Endothelial cell of umbilical vein (primary cell): Measurements from ENCODE around the gene INIP. TPM values are rescaled to one million over a fixed set of nuclear protein-coding genes. Genes with fewer than 3 reads are reported as not detected.

Source experiments
- BruUV-seq: library from RNA; stranded (reverse); fragments of 400-500 nt; replicated peaks from 2 replicates; lab custom pipeline; 2021; lab: Mats Ljungman, UMichigan
- CTCF ChIA-PET: fragments of 300-600, 350-600 bp; sonication (Branson Sonifier 250); formaldehyde crosslinking; loops from one replicate; lab custom pipeline; 2021; ENCODE audit warnings: antibody characterized with exemption, inconsistent platforms; lab: Charles Lee
- POLR2A ChIA-PET: fragments of 300-600, 350-600 bp; sonication (Branson Sonifier 250); formaldehyde crosslinking; loops from one replicate; lab custom pipeline; 2021; ENCODE audit warnings: antibody characterized with exemption, inconsistent platforms; lab: Charles Lee
- DNase-seq: peaks from one replicate; pipeline ENCODE4 v3.0.0-alpha.2; 2011; ENCODE audit warnings: low read depth, low spot score
- FAIRE-seq: peaks from 2 replicates; lab custom pipeline; 2011; peaks lifted over from hg19 to GRCh38; lab: Jason Lieb, UNC
- H2AFZ ChIP-seq: 2 replicates; pipeline ENCODE4 v1.6.0; 2012; ENCODE audit warnings: low read depth, low read length, control low read depth, inconsistent platforms
- H3K27ac ChIP-seq: 2 replicates; pipeline ENCODE4 v1.5.1; 2011; ENCODE audit warnings: low read depth, mild to moderate bottlenecking, control low read depth, low read length, moderate library complexity; ENCODE audit not compliant: insufficient read depth
- H3K27me3 ChIP-seq, 2 experiments: 2 replicates each; pipeline versions ENCODE4 v1.6.0 to v1.6.1; 2011; ENCODE audit warnings: low read length in 2 of 2, mixed read lengths in 1 of 2; ENCODE audit not compliant: control insufficient read depth in 2 of 2, insufficient read depth in 2 of 2
- H3K36me3 ChIP-seq, 2 experiments: 2 replicates in 1 of 2; 3 replicates in 1 of 2; pipeline ENCODE4 v1.5.1; 2011; ENCODE audit warnings: low read length in 2 of 2, mild to moderate bottlenecking in 1 of 2, moderate library complexity in 1 of 2; ENCODE audit not compliant: control insufficient read depth in 2 of 2, insufficient read depth in 2 of 2; ENCODE audit errors: extremely low read depth in 1 of 2
- H3K4me1 ChIP-seq: 3 replicates; pipeline ENCODE4 v1.5.1; 2011; ENCODE audit warnings: mild to moderate bottlenecking, low read length; ENCODE audit not compliant: control insufficient read depth, insufficient read depth; ENCODE audit errors: extremely low read depth
- H3K4me2 ChIP-seq: 2 replicates; pipeline ENCODE4 v1.6.1; 2011; ENCODE audit warnings: low read length, control low read depth, mixed read lengths; ENCODE audit not compliant: insufficient read depth
- H3K4me3 ChIP-seq, 3 experiments: fragments of 200-600 bp in 1 of 3; sonication (generic), shearing (Covaris generic) in 1 of 3; replicated peaks in 1 of 3; 2 replicates each; pipeline ENCODE4 v1.5.1; 2011 to 2016; ENCODE audit warnings: control low read depth in 3 of 3, low read length in 3 of 3, mild to moderate bottlenecking in 2 of 3, inconsistent platforms in 1 of 3, low read depth in 1 of 3, moderate library complexity in 1 of 3; ENCODE audit not compliant: insufficient read depth in 1 of 3
- H3K79me2 ChIP-seq: 2 replicates; pipeline ENCODE4 v1.6.0; 2012; ENCODE audit warnings: low read length, inconsistent platforms; ENCODE audit not compliant: control insufficient read depth, insufficient read depth
- H3K9ac ChIP-seq: replicated peaks from 2 replicates; pipeline ENCODE3; 2011; ENCODE audit warnings: low read length, control low read depth; ENCODE audit not compliant: insufficient read depth; ENCODE audit errors: extremely low read depth
- H3K9me1 ChIP-seq: replicated peaks from 3 replicates; pipeline ENCODE4 v1.6.0; 2011; ENCODE audit warnings: mild to moderate bottlenecking, low read length; ENCODE audit not compliant: control insufficient read depth, insufficient read depth; ENCODE audit errors: extremely low read depth
- H3K9me3 ChIP-seq: replicated peaks from 2 replicates; pipeline ENCODE4 v1.5.1; 2012; ENCODE audit warnings: low read length, inconsistent platforms; ENCODE audit not compliant: control insufficient read depth, insufficient read depth
- H4K20me1 ChIP-seq: replicated peaks from 2 replicates; pipeline ENCODE3; 2011; ENCODE audit warnings: mild to moderate bottlenecking, low read length; ENCODE audit not compliant: control insufficient read depth, insufficient read depth; ENCODE audit errors: extremely low read depth
- CTCF ChIP-seq, 2 donors: IDR thresholded peaks; 1 replicate in 1 of 2; 2 replicates in 1 of 2; pipeline ENCODE4 v1.5.1; 2011; ENCODE audit warnings: low read length in 2 of 2, mild to moderate bottlenecking in 2 of 2, moderate library complexity in 2 of 2, control low read depth in 1 of 2, inconsistent platforms in 1 of 2, low read depth in 1 of 2; ENCODE audit not compliant: insufficient read depth in 1 of 2; ENCODE audit errors: extremely low read depth in 1 of 2
- EZH2 ChIP-seq: IDR thresholded peaks from 2 replicates; pipeline ENCODE4 v1.6.1; 2012; ENCODE audit warnings: borderline replicate concordance, low read depth, mild to moderate bottlenecking, moderate library complexity, low read length, inconsistent platforms; ENCODE audit not compliant: severe bottlenecking
- FOS ChIP-seq: IDR thresholded peaks from 2 replicates; pipeline ENCODE4 v1.6.1; 2011; ENCODE audit warnings: mild to moderate bottlenecking, low read length, moderate library complexity, borderline replicate concordance; ENCODE audit not compliant: insufficient read depth
- GATA2 ChIP-seq: IDR thresholded peaks from 2 replicates; pipeline ENCODE4 v1.7.0; 2011; ENCODE audit warnings: low read depth, mild to moderate bottlenecking, moderate library complexity, mixed read lengths, low read length; ENCODE audit not compliant: insufficient read length, insufficient read depth
- JUN ChIP-seq: IDR thresholded peaks from 2 replicates; pipeline ENCODE4 v1.6.1; 2011; ENCODE audit warnings: borderline replicate concordance, low read depth; ENCODE audit not compliant: insufficient read length, insufficient read depth
- MAX ChIP-seq: IDR thresholded peaks from 2 replicates; pipeline ENCODE4 v1.6.1; 2011; ENCODE audit not compliant: insufficient read depth, insufficient read length
- MYC ChIP-seq: IDR thresholded peaks from one replicate; pipeline ENCODE4 v1.6.1; 2011; ENCODE audit warnings: mild to moderate bottlenecking, low read depth, low read length
- POLR2A ChIP-seq: IDR thresholded peaks from 2 replicates; pipeline ENCODE4 v1.6.1; 2012; ENCODE audit warnings: low read depth, mild to moderate bottlenecking, control low read depth, low read length
- POLR2AphosphoS5 ChIP-seq: IDR thresholded peaks from 2 replicates; pipeline ENCODE4 v1.6.1; 2012; ENCODE audit warnings: low read depth, mild to moderate bottlenecking, control low read depth, low read length, moderate library complexity; ENCODE audit not compliant: insufficient read depth
- dilution Hi-C: fragments of 300-500 bp; cut with MboI; formaldehyde crosslinking; loops from one replicate; pipeline ENCODE4 v1.15.0; 2019; ENCODE audit warnings: low sequenced_read_pairs; ENCODE audit not compliant: extremely low pct_ligation_motif_present
- intact Hi-C: fragments of 100-400 bp; cut with micrococcal nuclease; formaldehyde crosslinking; loops from one replicate; pipeline ENCODE4 v1.10.0; 2022
- polyA plus RNA-seq, 4 experiments: library from polyadenylated mRNA; depleted of rRNA in 3 of 4; stranded (reverse) in 3 of 4; unstranded in 1 of 4; fragments of >200 nt; gene quantifications; 2 replicates each; pipeline versions ENCODE4 v1.2.1 to v1.2.3, GENCODE V29; 2011 to 2012; ENCODE audit warnings: missing spikeins in 1 of 4
- total RNA-seq: library from RNA; stranded (reverse); gene quantifications from 2 replicates; pipeline ENCODE4 v1.2.3, GENCODE V29; 2021

Gene INIP
- total and polyA plus RNA-seq, 2 donors (not counting 3 experiments of a cell fraction or from before 2014, with no cell fraction given) = 12.3 to 25.7 TPM

GRCh38 chr9:112752334-112753125 lies 34.6 kb upstream of the INIP start:
- Histone ChIP-seq H3K9ac (no peak overlapping the region), H2AFZ (no peak overlapping the region), H3K27ac (no peak overlapping the region), H3K4me2 (no peak overlapping the region), H4K20me1 (no peaks in the 10 kb centered on the region), H3K27me3 (no peaks in the 10 kb centered on the region), H3K4me3 (no peak overlapping the region), H3K9me1 (no peaks in the 10 kb centered on the region), H3K79me2 (no peaks in the 10 kb centered on the region), H3K36me3 (no peaks in the 10 kb centered on the region), H3K4me1 (peaks cover 10% of the 10 kb centered on the region), H3K9me3 (no peaks in the 10 kb centered on the region)
- BruUV-seq = TSS peak; percentile 16
- intact Hi-C loops (loop anchor here (5.0 kb wide), 1 partner anchor 150 kb away; no protein-coding TSS in a partner anchor), dilution Hi-C loops (no loop called here)
- DNase-seq (no peak), FAIRE-seq (no peak)
- TF ChIP-seq EZH2 (no peak), FOS (no peak), GATA2 (no peak), MAX (no peak), POLR2AphosphoS5 (no peak), CTCF (IDR thresholded peaks at IDR 0.05; ENCODE audit: extremely low read depth in 1 of 2, insufficient read depth in 1 of 2, low read depth in 1 of 2, low read length in 2 of 2) (no peak), JUN (no peak), POLR2A (no peak), MYC (no peak)
- CTCF ChIA-PET = interaction anchor here (1.2 kb wide), 1 partner anchor 35 kb away, joined by 4 read pairs; the partner anchor contains the start of gene INIP
- POLR2A ChIA-PET = no interaction called here
